ENCODE data around the gene TRPM3.

- TF ChIP-seq CTCF (IDR thresholded peaks at IDR 0.05) (no peak), POLR2A (IDR thresholded peaks at IDR 0.05) (no peak)
Observed at GRCh38 chr9:70641631-70642030, 479.8 kb downstream of the TRPM3 start.
